GM13976 (cell line): ENCODE data around the gene LRRC14B.

Experiments
- DNase-seq: peaks from one replicate; pipeline ENCODE4 v3.0.0; 2012; ENCODE audit warnings: low spot score
- CTCF ChIP-seq: IDR thresholded peaks from 2 replicates; pipeline ENCODE4 v1.5.1; 2012; ENCODE audit warnings: borderline replicate concordance, mild to moderate bottlenecking; ENCODE audit not compliant: insufficient read depth; ENCODE audit errors: extremely low read depth, missing control alignments, control extremely low read depth
- in situ Hi-C: fragments of 300-500 bp; cut with MboI; formaldehyde crosslinking; loops from one replicate; pipeline ENCODE4 v1.12.0; 2022; ENCODE audit warnings: low sequenced_read_pairs, mixed read lengths, inconsistent platforms; ENCODE audit not compliant: unreplicated experiment

Gene LRRC14B

GRCh38 chr5:159448-160172 lies 31.7 kb upstream of the LRRC14B start:
- in situ Hi-C loops, result no loop called here
- no peak for DNase-seq
- no peak for TF ChIP-seq CTCF

- TF ChIP-seq CTCF, result no peak
- in situ Hi-C loops, result no loop called here
- DNase-seq, result no peak
Measured at GRCh38 chr5:160173-160510, 31.2 kb upstream of the LRRC14B start.

GRCh38 chr5:160921-161802 lies 30.1 kb upstream of the LRRC14B start:
- DNase-seq, result no peak
- in situ Hi-C loops, result no loop called here
- no peak for TF ChIP-seq CTCF

GRCh38 chr5:161803-162110 lies 29.5 kb upstream of the LRRC14B start:
- TF ChIP-seq CTCF, result no peak
- in situ Hi-C loops, result no loop called here

GRCh38 chr5:162190-162564 lies 29.1 kb upstream of the LRRC14B start:
- in situ Hi-C loops, result no loop called here
- TF ChIP-seq CTCF, result no peak
- no peak for DNase-seq

More at GRCh38 chr5:161803-162110, 29.5 kb upstream of the LRRC14B start:
- DNase-seq, result no peak

GRCh38 chr5:162565-163337 lies 28.5 kb upstream of the LRRC14B start:
- no peak for TF ChIP-seq CTCF

More at GRCh38 chr5:162565-163337, 28.5 kb upstream of the LRRC14B start:
- in situ Hi-C loops, result no loop called here
- no peak for DNase-seq
